Stimulated activated CD4-positive, alpha-beta T cell treated with anti-CD3 and anti-CD28 coated beads, TNF-alpha, amount 100 ng/mL, for 48 hours (primary cell): ENCODE measurements around the gene PRPF40A.
"Not testable (repeated sequence)": the region's sequence is repeated elsewhere in the genome, so short reads cannot be mapped to it uniquely, and the experiment has no call there.

ENCODE experiments used
- DNase-seq, 3 donors: peaks; one replicate each; pipeline ENCODE4 v3.0.0-alpha.2; 2020; ENCODE audit warnings: low read depth in 3 of 3

The PRPF40A gene

DNA sequence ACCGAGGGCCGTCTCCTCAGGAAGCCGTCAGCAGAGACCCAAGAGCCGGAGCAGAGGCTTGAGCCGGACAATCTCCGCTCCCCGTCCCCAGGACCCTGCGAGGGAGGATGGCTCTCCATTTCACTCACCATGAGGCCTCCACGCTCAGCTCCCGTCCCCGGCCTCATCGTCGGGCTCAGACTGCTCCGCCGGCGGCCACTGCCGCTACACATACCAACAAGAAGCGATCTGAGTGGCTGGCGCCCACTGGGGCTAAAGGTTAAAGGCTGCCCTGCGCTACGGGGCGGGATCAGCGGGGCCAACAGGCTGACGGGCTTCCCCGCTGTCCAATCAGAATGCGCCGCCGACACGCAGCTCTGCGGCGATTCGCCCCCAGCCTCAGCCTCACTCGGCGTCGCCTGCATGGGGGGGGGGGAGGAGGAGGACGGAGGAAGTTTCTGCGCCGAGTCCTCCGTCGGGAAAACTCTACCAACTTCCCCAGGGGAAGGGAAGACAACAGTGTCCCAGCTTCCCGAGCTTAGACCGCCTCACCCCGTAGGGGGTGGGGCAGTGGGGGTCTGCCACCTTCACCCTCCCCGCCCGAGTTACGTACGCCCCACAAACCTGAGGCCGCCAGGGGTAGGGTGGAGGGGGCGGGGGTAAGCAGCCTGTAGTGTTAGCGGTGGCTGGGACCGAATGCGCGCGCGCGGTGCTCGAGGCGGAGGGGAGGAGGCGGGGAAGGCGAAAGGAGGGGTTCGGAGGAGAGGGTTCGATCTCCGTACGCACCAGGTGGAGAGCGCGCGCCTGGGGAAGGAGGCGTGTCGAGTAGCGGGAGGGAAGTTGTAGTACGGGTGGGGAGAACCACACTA, at the start of gene PRPF40A:
PRPF40A (minus strand) TSS at position 234 of the 848 bp plus-strand sequence; CDS start at position 212, 22 bp downstream.
- peak; percentile 96 to 98 (median 97) for DNase-seq

DNA sequence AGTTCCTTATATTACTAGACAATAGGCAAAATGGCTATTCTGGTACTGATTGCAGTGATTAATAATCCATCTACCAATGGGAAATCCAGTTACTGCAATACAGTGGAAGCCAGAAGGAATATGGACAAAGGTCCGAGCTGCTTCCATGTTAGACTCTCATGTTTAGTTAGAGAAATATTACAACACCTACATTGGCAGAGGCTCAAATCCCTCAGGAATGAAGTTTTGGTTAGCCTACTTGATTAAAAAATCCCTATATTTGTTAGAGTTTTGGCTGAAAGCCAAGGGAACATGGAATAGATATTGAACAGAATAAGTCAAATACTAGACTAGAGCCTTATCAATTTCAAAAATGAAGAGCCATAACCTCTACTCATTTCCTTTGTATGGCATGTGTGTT, 49.7 kb upstream of the PRPF40A start:
- DNase-seq, result no peak

DNA sequence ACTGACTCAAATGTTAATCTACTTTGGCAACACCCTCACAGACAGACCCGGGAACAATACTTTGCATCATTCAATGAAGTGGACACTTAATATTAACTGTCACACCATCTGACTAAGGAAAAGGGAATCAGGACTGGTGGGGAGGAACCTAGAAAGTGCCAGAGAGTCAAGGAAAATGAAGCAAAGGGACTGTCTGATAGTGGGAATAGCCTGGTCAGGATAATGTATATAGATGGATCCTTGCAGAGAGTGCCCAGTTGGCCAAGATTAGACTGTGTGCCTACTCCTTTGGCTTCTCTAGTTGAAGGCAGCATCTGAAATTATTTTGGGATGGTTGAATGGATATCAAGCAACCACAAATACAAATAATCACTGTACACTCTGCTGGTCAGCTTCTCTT, 46.4 kb upstream of the PRPF40A start:
- no peak for DNase-seq

DNA sequence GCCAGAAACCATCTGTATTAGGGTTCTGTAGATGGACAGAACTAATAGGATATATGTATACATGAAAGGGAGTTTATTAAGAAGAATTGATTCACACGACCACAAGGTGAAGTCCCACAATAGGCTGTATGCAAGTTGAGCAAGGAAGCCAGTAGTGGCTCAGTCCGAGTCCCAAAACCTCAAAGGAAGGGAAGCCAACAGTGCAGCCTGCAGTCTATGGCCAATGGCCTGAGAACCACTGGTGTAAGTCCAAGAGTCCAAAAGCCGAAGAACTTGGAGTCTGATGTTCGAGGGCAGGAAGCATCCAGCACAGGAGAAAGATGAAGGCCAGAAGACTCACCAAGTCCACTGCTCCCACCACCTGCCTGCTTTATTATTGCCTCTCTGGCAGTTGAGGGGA, 45.9 kb upstream of the PRPF40A start:
- DNase-seq, result not testable (repeated sequence)

DNA sequence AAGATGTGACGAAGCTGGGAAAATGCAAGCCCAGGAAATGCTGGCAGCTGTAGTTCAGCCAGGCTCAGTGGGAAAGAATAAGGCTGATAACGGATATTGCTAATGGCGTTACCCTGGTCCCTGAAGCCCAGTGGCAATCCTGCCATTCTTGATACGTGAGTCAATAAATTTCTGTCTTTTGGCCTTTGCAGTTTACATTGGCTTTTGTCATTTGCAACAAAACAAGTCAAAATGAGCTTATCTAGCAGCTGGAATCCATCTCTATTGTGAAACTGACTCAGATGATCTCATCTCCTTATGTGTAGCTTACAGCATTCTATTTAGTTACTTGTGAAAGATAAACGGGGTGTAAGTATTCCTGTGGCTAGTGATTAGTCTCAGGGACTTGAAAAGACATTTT, 44.9 kb upstream of the PRPF40A start:
- no peak for DNase-seq

DNA sequence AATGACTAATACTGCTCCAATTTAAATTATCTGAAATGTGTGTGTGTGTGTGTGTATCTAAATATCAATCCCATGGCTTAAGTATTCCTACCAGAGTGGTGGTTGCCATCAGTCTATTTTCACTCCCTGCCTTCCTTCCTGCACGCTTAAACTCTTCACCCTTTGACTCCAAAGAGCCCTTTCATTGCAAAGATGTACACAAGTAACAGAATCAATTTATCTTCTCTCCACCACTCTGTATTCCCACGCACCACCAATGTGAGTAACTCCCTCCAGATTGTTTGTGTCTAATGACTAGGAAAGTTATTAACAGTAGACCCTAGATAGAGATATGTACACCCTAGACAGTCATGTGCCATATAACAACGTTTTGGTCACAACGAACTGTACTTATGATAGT, 44.0 kb upstream of the PRPF40A start:
- DNase-seq, result no peak

DNA sequence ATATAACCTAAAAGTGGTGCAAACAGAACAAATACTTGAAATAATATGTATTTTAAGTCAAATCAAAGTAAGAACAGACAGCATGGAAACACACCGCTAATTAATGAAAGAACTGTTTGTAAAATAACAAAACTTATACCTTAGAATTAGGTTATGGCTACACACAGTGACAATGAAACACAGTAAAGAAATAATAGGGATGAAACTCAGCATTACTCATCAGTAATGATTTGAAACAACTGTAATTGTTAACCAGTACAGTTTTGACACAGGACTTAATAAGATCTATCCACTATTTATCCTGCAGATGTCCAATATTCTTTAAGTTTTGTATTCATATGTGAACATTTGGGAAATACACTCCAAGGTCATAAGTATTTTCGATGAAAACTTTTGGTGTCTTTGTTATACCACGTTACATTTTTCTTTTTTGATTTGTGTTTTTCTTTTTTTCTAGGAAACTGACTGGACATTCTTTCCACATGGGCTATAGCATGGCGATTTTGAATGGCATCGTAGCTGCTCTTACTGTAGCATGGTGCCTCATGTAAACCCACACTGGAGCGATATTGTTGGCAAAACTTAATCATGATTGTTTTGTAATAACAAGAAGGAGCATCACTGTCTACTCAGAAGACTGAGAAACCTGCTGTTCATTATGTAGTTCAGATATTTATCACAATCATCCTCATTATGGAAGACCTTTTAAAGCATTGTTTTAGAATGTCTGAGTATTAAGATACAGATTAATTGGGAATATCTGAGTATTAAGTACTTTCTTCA, 42.2 kb upstream of the PRPF40A start:
- DNase-seq, result no peak

DNA sequence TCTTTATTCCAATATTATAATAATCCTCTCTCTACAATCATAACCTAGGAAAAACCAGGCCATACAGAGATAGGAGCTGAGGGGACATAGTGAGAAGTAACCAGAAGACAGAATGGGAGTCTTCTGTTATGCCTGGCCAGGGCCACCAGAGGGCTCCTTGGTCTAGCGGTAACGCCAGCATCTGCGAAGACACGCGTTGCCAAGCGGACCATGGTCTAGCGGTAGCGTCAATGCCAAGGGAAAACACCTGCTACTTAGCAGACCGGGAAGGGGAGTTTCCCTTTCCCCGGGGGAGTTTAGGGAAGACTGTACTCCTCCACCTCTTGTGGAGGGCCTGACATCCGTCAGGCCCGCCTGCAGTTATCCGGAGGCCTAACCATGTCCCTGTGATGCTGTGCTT, 37.8 kb upstream of the PRPF40A start:
- no peak for DNase-seq

DNA sequence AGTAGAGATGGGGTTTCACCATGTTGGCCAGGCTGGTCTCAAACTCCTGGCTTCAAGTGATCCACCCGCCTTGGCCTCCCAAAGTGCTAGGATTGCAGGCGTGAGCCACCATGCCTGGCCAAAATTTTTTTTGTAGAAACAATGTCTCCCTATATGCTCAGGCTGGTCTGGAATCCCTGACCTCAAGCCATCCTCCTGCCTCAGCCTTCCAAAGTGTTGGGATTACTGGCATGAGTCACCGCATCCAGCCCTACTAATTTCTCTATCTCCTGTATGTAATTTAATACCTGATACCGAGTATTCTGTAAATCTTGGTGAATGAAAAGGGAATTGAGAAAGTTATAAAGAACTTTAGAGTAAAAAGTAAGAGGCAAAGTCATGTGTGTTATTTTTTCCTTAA, 30.5 kb upstream of the PRPF40A start:
- DNase-seq, result not testable (repeated sequence)

DNA sequence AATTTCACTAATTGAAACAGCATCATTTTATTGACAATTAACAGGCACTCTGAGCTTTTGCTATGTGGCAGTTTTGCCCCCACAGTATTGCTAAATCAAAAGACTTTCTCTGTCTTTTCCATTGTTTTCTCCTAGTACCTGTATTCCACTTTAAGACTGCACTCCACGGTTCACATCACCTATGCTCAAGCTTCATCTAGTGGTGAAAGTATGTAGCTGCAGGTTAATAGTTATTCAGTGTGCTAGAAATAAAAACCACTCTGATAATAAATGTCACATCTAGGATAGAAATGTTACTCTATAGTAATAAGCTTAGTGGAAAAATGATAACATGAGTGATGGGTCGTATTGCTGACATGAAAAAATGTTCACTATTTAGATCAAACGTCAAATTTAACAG, 25.7 kb upstream of the PRPF40A start:
- DNase-seq, result no peak

DNA sequence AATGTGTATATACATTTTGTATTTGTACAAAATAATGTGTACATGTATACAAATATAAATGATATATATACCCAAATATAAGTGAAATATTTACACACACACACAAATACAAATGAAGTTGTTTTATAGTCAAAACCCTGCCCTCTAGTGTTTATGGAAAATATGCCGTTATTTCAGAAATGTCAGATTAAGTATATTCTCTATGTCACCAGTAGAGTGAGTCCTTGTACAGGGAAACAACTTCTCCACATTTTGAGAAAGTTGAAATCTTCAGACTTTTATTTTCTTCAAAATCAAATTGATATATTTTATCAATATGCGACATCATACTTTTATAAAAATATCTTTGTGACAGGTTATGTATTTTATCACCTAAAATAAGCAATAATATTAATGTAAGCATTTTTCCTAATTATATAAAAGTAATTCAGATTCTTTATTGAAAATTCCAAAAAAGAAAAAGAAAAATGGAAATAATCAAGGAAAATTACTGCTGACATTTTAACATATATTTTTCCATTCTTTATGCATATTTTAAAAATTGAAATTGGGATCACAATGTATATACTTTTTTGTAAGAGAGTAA, 23.6 kb upstream of the PRPF40A start:
- no peak for DNase-seq

DNA sequence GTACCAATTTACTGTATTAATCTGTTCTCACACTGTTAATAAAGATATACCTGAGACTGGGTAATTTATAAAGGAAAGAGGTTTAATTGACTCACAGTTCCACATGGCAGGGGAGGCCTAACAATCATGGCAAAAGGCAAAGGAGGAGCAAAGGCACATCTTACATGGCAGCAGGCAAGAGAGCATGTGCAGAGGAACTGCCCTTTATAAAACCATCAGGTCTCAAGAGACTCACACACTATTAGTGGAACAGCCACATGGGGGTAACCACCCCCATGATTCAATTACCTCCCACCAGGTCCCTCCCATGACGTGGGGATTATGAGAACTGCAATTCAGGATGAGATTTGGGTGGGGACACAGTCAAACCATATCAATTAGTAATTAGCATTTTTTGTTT, 22.4 kb upstream of the PRPF40A start:
- DNase-seq, result not testable (repeated sequence)

DNA sequence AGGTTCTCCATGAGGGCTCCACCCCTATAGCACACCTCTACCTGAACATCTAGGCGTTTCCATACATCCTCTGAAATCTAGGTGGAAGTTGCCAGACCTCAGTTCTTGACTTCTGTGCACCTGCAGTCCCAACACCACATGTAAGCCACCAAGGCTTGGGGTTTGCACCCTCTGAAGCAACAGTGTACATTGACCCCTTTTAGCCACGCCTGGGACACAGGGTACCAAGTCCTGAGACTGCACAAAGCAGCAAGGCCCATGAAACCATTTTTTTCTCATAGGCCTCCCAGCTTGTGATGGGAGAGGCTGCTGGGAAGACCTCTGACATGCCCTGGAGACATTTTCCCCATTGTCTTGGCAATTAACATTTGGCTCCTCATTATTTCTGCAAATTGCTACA, 21.2 kb upstream of the PRPF40A start:
- no peak for DNase-seq

DNA sequence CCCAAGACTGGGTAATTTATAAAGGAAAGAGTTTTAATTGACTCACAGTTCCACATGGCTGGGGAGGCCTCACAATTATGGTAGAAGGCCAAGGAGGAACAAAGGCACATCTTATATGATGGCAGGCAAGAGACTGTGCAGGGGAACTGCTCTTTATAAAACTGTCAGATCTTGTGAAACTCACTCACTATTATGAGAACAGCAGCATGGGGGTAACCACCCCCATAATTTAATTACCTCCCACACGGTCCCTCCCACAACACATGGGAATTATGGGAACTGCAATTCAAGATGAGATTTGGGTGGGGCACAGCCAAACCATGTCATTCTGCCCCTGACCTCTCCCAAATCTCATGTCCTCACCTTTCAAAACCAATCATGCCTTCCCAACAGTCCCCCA, 20.2 kb upstream of the PRPF40A start:
- DNase-seq, result not testable (repeated sequence)

DNA sequence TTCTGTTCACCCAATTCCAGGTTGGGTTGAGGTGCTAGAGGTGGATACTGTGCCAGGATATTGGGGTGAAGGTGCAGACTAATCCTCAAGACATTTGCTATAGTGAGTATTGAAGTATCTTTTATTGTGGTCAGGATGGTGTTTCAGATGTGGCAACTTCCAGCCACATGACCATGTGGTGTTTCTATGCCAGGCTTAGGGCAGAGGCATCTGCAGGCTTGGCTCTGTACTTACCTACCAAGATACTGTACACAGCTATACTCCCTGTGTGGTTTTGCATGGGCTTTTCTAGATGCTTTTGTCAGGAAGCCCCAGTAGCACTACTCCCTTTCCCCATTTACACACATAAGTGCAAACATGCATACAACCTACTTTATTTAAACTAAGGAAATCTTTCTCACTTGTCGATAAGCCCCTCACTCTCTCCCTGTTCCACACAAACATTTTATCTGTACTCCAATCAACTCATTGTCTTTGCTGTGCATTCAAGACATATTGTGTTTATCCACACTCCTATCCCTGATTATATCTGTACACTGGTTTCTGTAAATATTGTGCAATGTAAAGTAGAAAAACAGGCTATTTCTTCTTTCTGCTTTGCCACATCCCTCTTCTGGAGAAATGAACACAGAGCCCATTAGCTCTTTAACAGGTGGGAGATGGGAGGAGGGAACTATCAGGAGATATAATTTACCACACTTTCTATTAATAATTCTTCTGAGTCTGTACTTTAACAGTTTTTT, 13.5 kb upstream of the PRPF40A start:
- no peak for DNase-seq

DNA sequence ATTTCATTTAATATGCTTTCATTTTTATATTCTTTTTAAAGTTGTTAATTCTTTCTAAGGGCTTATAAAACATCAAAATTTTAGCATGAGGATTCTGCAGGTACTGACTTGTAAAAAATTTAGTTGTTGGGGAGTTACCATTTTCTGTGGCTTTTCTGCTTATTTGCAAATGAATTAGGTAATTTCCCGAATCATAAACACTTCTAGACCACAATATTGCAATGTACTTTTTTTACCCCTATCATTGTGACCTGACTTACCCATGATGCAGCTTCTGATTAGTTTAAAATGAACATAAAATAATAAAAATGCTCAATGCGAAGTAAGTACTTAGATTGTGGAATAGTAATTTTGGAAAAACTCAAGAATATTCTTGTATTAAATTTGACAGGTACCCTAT, 12.6 kb upstream of the PRPF40A start:
- DNase-seq, result no peak

DNA sequence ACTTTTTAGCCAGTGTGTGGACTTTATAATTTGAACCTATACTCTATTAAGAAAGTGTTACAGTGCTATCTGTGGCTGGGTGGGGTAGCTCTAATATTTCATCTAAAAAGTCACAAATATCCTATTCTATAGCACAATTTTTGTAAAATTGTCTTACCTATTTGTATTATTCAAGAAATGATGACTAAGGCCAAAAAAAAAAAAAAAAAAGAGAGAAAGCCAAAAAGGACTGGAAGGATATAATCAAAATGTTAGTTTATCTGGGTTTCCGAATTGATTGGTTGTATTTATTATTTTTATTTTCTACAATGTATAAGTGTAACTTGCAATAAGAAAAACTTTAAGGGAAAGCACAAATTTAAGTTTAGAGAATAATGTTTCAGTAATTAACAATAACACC, 6.7 kb upstream of the PRPF40A start:
- no peak for DNase-seq

DNA sequence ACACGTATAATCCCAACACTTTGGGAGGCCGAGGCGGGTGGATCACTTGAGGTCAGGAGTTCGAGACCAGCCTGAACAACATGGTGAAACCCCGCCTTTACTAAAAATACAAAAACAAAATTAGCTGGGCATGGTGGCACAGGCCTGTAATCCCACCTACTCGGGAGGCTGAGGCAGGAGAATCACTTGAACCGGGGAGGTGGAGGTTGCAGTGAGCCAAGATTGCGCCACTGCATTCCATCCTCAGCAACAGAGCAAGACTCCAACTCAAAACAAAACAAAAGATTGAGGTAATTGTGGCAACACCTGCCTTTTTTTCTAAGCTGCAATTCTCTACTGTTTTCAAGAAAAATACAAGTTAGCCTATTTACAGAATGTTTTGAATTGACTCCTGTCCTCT, 5.4 kb upstream of the PRPF40A start:
- DNase-seq, result not testable (repeated sequence)

DNA sequence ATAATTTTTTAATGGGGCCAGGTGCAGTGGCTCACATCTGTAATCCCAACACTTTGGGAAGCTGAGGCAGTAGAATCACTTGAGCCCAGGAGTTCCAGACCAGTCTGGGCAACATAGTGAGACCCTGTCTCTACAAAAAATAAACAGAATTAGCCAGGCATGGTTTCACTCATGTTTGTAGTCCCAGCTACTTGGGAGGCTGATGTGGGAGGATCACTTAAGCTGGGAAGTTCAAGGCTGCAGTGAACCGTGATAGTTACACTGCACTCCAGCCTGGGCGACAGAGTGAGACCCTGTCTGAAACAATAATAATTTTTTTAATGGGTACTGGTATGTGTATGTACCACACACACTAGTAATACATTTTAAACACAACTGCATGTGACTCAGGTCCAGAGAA, 3.5 kb upstream of the PRPF40A start:
- DNase-seq, result no peak

DNA sequence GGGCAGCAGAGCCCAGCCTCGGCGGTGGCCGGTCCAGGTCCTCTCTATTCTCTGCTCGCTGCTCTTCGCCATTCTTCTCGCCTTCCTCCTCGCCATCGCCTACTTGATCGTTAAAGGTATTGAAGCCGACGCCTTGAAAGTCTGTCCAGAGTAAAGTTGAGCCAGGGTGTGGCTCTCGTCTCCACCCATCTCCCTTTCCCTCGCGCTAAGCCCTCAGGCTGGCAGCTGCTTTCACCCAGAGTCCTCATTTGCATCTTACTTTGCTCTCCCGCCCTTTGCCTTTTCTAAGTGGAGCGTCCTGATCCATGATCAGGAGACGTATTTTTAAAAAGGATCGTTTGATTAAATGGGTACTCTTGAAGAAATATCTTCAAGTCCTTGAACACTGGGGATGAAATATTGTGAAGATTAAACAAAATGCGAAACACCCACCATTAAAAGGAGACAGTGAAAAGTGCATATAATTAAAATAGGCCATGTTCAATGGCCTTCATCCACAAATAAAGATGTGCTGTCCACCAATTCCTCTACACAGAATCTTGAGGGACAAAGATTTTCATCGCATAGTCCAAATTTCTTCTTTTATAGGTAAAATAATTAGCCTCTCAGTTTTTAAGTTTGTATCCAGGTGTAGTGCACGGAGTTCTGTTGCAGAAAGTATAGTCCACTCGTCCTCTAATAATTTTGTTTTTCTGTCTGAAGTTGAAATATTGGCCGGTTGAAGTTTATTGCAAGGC, 1.8 kb upstream of the PRPF40A start:
- DNase-seq, result peak in 2 of 3 donors; percentile 25 to 31
